LNCAP (cell line): ENCODE results near the gene ANO10.

Experiments
- CTCF ChIP-seq: fragments of 450-650 bp; IDR thresholded peaks from 2 replicates; pipeline ENCODE4 v1.5.1; 2017; ENCODE audit warnings: mild to moderate bottlenecking

Gene ANO10

GRCh38 chr3:43399034-43399433 is 222.8 kb downstream of the ANO10 start:
- TF ChIP-seq CTCF, result no peak

- no peak for TF ChIP-seq CTCF
Observed at GRCh38 chr3:43394041-43394554, 227.7 kb downstream of the ANO10 start.

GRCh38 chr3:43391621-43392020 is 230.2 kb downstream of the ANO10 start:
- no peak for TF ChIP-seq CTCF

- TF ChIP-seq CTCF, result no peak
Observed at GRCh38 chr3:43390255-43390588, 231.6 kb downstream of the ANO10 start.

GRCh38 chr3:43389388-43390254 is 232.2 kb downstream of the ANO10 start:
- TF ChIP-seq CTCF, result no peak

- TF ChIP-seq CTCF, result no peak
Observed at GRCh38 chr3:43388915-43389314, 232.9 kb downstream of the ANO10 start.

- TF ChIP-seq CTCF, result no peak
Observed at GRCh38 chr3:43388175-43388574, 233.6 kb downstream of the ANO10 start.
